HG03139 (cell line): ENCODE data around the gene ARL17A.
"Not testable (repeated sequence)": the region's sequence is repeated elsewhere in the genome, so short reads cannot be mapped to it uniquely, and the experiment has no call there.

Experiments used
- ATAC-seq: cut with Tn5 transposase; IDR thresholded peaks from one replicate; pipeline ENCODE4 v1.9.1; 2021; ENCODE audit not compliant: unreplicated experiment

ARL17A gene

DNA sequence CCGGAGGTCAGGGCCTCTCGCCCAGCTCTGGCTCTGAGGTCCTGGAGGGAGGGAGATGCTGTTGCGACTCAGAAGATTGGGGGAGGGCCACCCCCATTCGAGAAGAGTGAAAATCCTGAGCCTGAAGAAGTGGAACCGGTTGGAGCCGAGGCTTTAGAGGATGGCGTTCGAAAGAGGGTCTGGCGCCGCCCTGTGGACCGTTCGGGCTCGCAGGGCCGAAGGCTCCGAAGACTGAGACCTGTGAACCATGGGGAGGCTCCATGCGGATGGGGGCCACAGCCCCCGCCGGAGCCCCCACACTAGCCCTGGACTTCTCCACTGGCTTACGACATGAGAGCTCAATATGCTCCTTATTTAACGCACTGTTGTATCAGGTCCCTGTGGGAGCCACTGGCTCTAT lies 20.3 kb downstream of the ARL17A start:
- ATAC-seq = not testable (repeated sequence)

DNA sequence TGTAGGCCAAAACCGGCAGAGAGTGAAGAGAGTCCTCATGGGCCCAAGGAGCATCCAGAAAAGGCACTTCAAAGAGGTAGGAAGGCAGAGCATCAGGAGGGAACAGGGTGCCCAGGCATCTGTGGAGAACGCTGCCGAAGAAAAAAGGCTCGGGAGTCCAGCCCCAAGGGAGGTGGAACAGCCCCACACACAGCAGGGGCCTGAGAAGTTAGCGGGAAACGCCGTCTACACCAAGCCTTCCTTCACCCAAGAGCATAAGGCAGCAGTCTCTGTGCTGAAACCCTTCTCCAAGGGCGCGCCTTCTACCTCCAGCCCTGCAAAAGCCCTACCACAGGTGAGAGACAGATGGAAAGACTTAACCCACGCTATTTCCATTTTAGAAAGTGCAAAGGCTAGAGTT lies 30.9 kb downstream of the ARL17A start:
- not testable (repeated sequence) for ATAC-seq

DNA sequence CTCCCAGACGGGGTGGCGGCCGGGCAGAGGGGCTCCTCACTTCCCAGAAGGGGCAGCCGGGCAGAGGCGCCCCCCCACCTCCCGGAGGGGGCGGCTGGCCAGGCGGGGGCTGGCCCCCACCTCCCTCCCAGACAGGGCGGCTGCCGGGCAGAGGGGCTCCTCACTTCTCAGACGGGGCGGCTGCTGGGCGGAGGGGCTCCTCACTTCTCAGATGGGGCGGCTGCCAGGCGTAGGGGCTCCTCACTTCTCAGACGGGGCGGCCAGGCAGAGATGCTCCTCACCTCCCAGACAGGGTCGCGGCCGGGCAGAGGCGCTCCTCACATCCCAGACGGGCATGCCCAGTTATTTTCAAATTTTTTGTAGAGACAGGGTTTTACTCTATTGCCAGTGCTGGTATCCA lies 44.8 kb downstream of the ARL17A start:
- not testable (repeated sequence) for ATAC-seq

DNA sequence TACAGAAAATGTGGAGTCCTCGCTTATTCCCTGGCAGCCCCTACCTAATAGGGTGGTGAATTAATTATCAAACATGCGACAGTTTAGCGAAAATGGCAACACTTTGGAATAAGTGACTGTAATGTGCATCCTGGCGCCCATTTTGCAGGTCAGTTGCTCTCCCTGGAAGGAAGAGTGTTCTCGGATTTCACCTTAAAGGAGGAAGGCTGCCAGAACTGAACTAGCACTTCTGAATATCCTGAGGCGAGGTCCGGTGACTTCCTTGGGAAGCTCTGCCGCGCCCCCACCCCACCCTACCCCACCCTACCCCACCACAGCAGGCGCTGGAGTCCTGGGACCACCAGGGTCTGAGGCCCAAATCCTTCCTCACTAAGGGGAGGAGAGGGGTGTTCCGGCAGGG lies 67.3 kb downstream of the ARL17A start, which contains the start of gene LRRC37A2:
Gene LRRC37A2 (plus strand): TSS at position 301 of the 400 bp plus-strand sequence. CDS start 245 bp downstream, outside the sequence.
- not testable (repeated sequence) for ATAC-seq

GRCh38 chr17:46505896-46506295 lies 73.6 kb downstream of the ARL17A start:
- not testable (repeated sequence) for ATAC-seq

DNA sequence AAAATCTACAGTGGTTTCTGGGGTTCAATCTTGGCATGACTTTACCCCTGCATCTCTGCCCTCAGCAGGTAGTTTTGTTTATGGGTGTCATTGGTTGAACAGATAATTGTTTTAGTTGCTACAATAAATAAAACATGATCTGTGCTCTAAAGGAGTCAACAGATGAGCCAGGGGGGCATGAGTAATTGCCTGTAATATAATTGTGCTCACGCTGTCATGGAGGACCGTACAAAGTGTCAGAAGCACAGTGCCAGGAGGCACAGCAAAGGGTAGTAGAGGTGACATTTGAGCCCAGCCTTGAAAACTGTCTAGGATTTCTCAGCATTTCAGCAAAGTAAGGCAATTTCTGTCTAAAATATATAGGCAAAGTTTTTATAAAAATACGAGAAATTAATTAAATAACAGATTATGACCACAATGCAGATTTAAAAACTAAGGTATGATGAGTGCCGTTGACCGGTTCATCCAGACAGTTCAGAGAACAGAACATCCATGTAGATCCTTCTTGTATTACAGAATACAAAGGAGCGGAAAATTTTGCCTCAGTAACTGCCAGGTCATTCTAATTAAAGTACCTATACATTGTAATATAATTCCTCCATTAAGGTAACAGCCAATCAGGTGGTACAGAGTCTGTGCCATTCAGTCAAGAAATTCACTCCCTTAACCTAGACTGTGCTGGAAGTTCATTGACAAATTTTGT lies 79.9 kb downstream of the ARL17A start:
- not testable (repeated sequence) for ATAC-seq

DNA sequence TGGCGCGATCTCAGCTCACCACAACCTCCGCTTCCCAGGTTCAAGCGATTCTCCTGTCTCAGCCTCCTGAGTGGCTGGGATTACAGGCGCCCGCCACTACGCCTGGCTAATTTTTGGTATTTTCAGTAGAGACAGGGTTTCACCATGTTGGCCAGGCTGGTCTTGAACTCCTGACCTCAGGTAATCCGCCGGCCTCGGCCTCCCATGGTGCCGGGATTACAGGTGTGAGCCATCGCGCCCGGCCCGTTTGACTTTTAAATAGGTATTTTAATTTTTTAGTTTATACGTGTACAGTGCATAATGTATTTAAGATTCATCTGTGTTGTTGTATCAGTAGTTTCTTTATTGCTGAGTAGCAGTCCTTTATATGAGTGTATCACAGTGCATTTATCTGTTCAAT lies 87.5 kb downstream of the ARL17A start:
- not testable (repeated sequence) for ATAC-seq

DNA sequence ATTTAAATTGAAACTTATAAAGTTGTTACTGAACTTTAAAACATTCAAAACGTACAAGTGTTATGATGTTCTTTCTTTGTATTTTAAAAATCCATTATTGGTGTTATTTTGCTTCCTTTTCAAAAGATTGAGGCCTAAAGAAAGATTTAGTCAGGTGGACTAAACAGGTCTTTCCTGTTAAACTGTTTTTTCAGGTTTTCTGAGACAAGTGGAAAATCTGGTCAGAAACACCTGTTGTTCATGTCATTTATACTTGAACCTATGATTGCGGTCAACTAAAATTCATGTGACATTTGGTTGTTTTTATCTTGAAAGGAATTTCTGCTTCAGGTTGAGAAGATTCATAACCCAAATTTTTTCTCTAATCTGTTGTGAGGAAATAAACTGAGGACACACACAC lies 98.2 kb downstream of the ARL17A start:
- not testable (repeated sequence) for ATAC-seq

DNA sequence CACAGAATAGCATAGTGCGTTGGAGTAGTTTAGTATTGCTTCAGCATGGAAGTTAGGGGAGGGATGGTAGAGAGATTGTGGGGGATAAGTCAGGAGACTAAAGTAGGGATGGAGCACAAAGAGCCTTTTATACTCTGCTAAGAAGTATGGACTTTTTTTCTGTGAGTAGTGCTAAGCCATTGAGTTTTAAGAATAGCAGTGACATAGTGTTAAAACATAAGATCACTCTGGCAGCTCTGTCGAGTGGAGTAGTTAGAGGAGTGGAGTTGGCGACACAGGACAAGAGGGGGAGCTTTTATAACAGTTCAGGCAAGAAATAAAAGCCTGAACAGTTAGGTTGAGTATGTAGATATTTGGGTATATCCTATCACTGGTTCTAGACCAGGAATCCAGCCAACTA lies 100.7 kb downstream of the ARL17A start:
- not testable (repeated sequence) for ATAC-seq

GRCh38 chr17:46475583-46475982 lies 103.9 kb downstream of the ARL17A start:
- not testable (repeated sequence) for ATAC-seq

- ATAC-seq = not testable (repeated sequence)
Measured at GRCh38 chr17:46474489-46474888, 105.0 kb downstream of the ARL17A start.

GRCh38 chr17:46467618-46468017 lies 111.9 kb downstream of the ARL17A start:
- not testable (repeated sequence) for ATAC-seq
